Posterior vena cava (tissue), 2 donors: ENCODE measurements around the gene RRBP1. TPM values are rescaled to one million over a fixed set of nuclear protein-coding genes. Genes with fewer than 3 reads are reported as not detected.
A peak's percentile ranks its signal among the peaks of the same experiment; 100 is the strongest.

Experiments
- DNase-seq: peaks from one replicate; pipeline ENCODE4 v3.0.0-alpha.2; 2020; ENCODE audit warnings: low spot score
- intact Hi-C, 2 donors: fragments of 100-400 bp; cut with DNase I; formaldehyde crosslinking; loops; one replicate each; pipeline versions ENCODE4 v1.14.1 to v1.14.2; 2022 to 2023
- long read RNA-seq, 2 donors: library from polyadenylated mRNA; unstranded; transcript quantifications; one replicate each; pipeline ENCODE4 v2.0.0, GENCODE V29; 2020 to 2021
- total RNA-seq, 2 donors: library from RNA; stranded (reverse); fragmentation: NEBNext Ultra II Directional; extraction: Animal tissue kit (Norgen Biotek cat#: 25700); gene quantifications; one replicate each; pipeline ENCODE4 v1.2.1, GENCODE V29; 2021
- donor health status: DM: yes; HTN: yes; CAD: no.
- donor health status: DM: yes; HTN: yes; CAD: no.

RRBP1 gene, protein sequence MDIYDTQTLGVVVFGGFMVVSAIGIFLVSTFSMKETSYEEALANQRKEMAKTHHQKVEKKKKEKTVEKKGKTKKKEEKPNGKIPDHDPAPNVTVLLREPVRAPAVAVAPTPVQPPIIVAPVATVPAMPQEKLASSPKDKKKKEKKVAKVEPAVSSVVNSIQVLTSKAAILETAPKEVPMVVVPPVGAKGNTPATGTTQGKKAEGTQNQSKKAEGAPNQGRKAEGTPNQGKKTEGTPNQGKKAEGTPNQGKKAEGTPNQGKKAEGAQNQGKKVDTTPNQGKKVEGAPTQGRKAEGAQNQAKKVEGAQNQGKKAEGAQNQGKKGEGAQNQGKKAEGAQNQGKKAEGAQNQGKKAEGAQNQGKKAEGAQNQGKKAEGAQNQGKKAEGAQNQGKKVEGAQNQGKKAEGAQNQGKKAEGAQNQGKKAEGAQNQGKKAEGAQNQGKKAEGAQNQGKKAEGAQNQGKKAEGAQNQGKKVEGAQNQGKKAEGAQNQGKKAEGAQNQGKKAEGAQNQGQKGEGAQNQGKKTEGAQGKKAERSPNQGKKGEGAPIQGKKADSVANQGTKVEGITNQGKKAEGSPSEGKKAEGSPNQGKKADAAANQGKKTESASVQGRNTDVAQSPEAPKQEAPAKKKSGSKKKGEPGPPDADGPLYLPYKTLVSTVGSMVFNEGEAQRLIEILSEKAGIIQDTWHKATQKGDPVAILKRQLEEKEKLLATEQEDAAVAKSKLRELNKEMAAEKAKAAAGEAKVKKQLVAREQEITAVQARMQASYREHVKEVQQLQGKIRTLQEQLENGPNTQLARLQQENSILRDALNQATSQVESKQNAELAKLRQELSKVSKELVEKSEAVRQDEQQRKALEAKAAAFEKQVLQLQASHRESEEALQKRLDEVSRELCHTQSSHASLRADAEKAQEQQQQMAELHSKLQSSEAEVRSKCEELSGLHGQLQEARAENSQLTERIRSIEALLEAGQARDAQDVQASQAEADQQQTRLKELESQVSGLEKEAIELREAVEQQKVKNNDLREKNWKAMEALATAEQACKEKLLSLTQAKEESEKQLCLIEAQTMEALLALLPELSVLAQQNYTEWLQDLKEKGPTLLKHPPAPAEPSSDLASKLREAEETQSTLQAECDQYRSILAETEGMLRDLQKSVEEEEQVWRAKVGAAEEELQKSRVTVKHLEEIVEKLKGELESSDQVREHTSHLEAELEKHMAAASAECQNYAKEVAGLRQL (N-terminal part only)
- 100 to 1,000 TPM; 128 TPM for total RNA-seq
- long read RNA-seq, donor 1, full-length matches to known transcripts: 13 of 60 reads
- long read RNA-seq, donor 1, partial matches to known transcripts: 34 of 60 reads
- long read RNA-seq, donor 1, other reads (novel, unspliced or antisense): 13 of 60 reads
- long read RNA-seq, donor 2, full-length matches to known transcripts: 6 of 107 reads
- long read RNA-seq, donor 2, partial matches to known transcripts: 92 of 107 reads
- long read RNA-seq, donor 2, other reads (novel, unspliced or antisense): 9 of 107 reads

DNA sequence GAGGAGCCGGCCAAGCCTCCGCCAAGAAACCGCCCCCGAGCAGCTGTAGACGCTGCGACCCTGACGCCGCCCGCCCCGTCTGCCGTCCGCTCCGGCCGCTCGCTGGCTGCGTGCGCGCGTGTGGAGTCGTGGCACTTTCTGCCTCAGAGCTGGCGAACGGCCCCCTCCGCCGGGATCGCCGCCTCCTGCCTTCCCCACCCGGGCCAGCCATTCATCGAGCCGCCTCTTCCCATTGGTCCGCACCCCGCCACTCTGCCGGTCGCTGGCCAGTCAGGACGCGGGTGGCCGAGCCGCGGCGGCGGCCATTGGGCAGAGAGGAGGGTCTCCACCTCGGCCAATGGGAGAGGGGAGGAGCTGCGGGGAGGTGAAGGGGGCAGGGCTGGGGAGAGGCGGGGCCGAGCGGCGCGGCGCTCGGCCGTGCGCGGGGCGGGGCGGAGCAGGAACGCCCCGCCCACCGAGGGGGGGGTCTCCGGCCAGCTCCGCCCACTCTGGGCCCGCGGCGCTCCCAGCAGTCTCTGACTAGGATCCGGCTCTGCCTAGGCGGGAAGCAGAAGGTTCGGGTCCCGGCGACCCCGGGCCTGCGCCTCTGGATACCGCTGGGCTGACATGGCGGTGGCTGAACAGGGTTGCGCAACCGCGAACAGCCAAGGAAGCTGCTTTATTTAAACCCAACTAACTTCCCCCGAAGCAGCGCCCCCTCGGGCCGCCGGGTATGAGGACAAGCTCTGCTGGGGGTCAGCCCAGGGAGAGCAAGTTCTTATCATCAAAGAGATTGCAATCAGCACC is at the start of gene RRBP1:
TSS of gene RRBP1 (minus strand) at position 140 of the 786 bp plus-strand sequence. CDS start 21,735 bp downstream, outside the sequence.
- DNase-seq: peak; percentile 100
- intact Hi-C loops: loop anchor here in 1 of 2 donors (5.0 kb wide), 1 partner anchor 215 kb away; no protein-coding TSS in a partner anchor

DNA sequence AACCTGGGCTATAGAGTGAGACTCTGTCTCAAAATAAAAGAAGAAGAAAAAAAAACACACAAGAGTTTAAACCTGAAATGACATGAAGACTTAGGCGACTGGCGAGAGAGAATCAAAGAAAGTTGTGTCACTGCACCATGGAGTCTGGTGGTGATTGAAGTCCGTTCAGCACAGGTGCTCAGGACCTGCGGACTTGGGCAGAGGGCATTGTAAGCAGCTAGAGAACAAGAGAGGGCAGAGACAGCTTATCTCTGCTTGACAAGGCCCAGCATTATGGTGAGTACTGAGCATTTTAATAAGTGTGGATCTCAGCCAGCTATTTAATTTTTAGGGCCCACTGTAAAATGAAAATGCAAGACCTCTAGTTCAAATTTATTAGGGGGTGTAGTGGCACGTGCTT is 49.2 kb upstream of the RRBP1 start:
- no peak for DNase-seq
- intact Hi-C loops: no loop called here

DNA sequence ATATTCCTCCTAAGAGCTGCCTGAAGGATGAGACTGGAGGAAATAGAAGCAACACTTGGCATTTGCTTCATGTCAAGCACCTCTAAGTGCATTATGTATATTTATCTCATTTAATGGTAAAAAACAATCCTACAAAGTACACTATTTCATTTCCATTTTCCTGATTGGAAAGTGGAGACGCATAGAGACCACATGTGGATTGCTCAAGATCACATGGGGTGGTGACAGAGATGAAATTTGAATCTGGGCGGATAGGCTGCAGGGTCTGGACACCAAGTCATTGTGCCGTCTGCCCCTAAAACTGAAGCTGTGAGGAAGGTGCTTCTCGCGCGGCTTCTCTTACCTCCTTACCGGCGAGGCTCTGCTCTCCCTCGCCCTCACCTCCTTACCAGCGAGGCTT is 48.0 kb upstream of the RRBP1 start:
- DNase-seq: no peak
- intact Hi-C loops: no loop called here

DNA sequence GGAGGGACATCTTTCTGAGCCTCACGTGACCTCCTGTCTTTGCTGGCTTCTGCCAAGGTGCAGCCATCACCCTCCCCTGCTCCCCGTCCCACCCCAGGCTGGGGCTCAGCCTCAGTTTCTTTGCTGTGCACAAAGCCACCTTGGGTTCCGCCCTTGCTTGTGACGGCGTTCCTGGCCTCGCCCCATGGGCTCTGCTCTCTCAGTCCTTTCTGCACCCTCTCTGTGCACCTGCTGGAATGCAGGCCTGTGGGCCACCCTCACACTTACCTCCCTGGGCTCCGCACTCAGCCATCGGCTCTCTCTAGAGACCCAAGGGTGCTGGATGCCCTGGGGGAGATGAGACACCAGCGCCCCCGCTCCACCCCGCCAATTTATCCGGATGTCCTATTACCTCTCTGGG is 46.0 kb upstream of the RRBP1 start:
- intact Hi-C loops: no loop called here

DNA sequence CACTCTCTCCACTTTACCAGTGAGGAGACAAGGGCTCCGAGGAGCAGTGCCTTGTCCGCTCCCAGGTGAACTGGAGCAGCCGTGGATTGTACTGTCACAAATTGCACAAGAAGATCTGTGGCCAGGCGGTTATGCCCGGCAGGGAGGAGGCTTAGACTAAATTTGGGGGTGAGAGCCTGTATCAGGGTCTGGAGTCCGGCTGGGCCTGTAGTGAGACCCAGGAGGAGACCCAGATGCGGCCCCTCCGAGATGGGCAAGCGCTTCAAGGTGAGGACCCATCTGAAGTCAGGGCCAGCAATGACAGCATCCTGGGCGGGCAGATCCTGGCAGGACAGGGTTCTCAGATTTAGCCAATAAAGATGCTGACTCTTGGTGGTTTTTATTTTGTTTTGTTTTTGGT is 45.3 kb upstream of the RRBP1 start:
- peak; percentile 76 for DNase-seq

More for the DNA sequence above, 46.0 kb upstream of the RRBP1 start:
- DNase-seq: no peak

DNA sequence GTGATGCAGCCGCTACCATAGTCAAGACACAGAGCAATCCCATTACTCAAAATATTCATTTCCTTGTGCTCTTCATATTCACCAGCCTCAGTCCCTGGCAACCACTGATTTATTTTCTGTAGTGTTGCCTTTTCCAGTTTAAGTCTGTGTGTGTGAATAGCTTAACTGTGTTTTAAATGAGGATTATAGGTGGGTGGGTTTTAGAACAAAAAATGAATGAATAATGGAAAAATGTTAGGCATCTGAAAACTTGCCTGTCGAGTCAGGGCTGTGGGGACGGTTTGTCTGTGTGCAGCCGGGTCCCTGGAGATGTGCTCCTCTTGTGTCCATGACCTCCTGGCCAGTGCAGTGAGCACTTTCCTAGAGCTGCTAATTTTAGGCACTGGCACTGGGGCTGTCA is 44.9 kb upstream of the RRBP1 start:
- intact Hi-C loops: no loop called here
- DNase-seq: no peak

More for the DNA sequence above, 45.3 kb upstream of the RRBP1 start:
- intact Hi-C loops: no loop called here

DNA sequence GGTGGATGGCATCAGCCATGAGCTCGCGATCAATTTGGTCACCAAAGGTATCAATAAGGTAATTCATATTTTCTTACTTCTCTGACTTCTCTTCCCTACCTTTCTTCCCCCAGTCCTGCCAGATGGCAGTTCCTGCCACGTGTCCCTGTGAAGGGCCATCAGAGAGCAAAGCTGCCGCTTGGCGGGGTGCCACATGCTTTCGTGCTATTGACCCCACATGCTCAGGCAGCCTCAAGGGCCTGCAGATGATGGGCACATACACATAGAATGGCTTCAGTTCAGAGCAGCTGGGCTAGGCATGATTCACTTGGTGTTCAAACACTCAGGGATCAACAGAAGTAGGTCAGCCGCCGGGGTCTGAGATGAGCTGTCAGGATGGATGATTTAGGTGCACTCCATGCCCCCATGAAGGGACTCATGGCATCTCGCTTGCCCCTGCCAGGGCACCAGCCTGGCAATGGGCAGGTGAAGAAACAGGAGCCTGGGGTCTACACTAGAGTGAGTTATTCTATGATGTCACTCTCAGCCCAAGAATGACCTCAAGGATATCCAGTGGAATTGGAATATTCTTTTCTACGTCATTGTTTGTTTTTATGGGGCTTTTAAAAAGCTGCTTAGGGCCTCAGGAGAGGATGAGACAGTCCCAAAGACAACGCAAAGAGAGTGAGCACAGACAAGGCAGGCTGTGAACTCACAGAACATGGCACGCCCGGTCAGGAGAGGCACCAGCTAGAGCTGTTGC is 43.2 kb upstream of the RRBP1 start:
- peak; percentile 69 for DNase-seq
- intact Hi-C loops: no loop called here

DNA sequence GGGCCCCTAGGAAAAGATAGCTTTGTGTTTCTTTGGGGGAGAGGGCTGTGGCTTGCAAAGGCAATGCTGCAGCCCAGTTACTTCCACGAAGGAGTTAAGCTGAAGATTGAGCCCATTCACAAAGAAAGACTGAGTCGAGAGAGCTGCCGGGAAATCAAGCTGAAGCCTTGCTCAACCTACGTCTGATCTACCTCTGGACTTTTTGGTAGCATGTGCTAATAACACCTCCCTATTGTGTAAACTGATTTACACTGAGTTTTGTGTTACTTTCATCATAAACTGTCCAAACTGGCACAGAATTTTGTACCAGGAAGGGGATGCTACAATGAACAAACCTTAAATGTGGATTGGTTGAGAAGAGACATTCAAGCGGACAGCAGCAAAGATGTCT is 41.3 kb upstream of the RRBP1 start:
- intact Hi-C loops: no loop called here
- no peak for DNase-seq

DNA sequence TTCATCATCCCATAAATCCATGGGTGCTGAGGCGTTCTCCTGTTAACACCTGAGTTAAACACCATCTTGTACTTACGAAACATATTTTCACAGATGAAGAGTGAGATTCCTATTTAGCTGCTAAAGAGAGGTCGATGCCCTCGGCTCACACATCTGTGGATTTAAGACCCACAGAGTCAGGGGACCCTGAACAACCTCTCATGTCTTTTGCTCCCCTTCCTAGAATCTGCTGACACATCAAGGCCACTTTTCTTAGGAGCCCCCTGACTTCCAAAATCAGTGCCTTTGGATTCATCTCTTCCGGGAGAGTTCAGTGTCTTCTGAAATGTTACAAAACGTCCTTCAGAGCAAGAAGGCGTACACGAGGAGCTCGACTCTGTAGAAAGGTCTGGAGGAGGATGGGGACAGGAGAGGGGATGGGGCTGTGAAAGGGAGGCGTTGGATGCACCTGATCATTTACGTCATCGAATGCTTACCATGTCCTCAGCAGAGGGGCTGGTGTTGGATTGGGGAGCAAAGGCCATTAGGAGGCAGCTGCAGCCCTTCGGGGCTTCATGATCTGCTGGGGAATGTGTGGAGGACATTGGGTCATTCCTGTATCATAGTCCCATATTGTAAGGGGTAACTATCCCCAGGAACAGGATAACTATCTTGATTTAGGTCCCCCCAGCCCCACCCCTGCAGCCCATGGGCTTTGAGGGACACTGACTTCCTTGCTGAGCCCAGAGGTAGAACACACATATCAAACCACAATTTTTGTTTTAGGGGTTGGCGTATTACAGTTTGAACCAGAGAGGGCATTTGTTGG is 40.7 kb upstream of the RRBP1 start:
- intact Hi-C loops: no loop called here
- DNase-seq: peak; percentile 50

DNA sequence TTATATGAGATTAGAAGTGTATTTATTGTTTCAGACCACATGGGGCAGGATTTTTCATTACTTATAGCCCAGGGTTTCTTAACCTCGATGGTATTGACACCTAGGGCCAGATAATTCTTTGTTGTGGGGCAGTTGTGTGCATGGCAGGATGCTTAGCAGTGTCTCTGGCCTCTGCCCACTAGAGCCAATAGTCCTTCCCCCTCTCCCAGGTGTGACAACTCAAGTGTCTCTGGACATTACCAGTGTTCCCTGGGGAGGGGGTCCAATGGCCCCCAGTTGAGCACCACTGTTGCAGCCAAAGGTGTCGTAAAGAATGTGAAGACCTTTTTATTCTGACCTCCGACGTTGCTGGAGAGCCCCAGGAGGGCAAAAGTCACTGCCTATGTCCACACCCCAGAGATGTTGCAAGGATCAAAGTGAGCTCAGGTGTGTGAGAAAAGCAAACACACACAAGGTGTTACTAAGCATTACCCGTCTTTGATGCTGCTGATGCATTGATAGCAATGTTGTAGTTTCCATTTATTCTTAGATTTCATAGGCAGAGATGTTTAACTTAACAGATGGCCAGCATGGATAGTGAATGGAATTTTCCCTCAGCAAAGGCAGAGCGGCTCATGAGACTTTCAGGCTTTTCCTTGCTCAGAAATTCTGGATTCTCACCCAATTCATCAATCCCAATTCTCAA is 39.9 kb upstream of the RRBP1 start:
- peak; percentile 51 for DNase-seq
- intact Hi-C loops: no loop called here

DNA sequence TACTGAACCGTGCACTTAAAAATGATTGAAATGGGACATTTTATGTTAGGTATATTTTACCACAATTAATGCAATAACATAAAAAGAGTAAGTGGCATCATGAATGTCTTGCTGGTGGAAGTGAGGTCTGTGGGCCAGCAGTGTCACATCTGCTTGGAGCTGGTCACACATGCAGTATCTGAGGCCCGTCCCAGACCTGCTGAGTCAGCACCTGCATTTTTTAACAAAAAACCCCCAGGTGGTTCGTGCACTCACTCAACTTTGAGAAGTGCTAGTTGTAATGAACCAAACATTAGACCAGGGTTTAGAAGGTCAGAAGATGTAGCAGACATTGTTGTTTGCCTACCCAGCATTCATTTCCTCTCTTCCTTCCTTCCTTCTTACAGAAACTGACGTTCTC is 38.7 kb upstream of the RRBP1 start:
- DNase-seq: no peak
- intact Hi-C loops: no loop called here

DNA sequence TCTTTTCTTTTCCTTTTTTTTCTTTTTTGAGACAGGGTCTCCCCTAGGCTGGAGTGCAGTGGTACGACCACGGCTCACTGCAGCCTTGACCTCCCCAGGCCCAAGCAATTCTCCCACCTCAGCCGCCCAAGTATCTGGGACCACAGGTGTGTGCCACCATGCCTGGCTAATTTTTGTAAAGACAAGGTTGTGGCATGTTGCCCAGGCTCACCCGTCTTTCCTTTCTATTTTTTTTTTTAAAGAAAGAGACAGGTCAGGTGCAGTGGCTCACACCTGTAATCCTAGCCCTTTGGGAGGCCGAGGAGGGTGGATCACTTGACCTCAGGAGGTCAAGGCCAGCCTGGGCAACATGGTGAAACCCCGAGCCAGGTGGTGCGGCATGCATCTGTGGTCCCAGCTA is 34.3 kb upstream of the RRBP1 start:
- no peak for DNase-seq
- intact Hi-C loops: no loop called here

DNA sequence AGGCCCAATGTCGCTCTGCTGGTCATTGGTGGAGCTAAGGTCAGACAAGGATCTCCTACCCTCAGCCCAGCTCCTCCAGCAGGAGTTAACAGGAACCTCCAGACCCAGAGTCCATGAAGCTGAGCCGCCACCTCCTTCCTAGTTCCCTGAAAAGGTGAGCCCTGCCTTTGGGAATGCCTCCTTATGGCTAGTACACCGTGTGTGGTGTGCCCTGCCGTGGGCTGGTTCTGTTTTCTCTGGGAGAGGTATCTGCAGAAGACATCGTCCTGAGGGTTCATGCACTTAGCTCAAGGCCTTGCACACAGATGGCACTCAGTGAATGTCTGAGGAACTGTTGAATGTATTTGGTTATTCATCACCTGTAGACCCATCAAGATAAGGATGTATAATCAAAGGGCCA is 33.0 kb upstream of the RRBP1 start:
- DNase-seq: no peak

DNA sequence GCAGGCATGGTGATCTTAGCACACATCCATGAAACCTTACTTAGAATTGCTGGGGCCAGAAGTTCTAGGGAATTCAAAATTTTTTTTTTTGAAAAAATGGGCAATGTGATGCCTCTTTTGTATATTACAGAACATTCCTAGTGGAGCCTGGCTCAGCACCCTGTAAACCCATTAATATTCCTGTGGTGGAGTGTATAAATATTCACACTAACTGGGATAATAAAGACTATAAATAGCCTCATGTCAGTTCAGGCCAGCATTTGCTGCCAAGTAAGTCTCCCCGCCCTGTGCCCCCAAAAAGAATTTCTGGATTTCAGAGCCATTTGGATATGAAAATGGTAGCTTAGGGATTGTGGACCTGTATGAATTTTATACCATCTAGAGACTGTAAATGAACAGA is 32.6 kb upstream of the RRBP1 start:
- intact Hi-C loops: no loop called here
- DNase-seq: no peak

More for the DNA sequence above, 33.0 kb upstream of the RRBP1 start:
- intact Hi-C loops: no loop called here

DNA sequence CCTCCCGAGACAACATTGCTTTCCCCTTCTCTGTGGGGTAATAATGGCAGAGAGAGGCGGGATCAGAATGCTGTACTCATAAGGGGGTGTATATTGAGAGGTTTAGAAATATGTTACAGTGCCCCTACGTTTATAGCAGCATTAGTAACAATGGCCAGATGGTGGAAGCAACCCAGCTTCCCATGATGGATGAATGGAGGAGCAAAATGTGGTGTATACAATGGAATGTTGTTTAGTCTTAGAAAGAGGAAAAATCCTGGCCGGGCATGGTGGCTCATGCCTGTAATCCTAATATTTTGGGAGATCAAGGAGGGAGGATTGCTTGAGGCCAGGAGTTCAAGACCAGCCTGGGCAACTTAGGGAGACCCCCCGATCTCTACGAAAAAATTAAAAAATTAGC is 30.7 kb upstream of the RRBP1 start:
- DNase-seq: no peak
- intact Hi-C loops: no loop called here

DNA sequence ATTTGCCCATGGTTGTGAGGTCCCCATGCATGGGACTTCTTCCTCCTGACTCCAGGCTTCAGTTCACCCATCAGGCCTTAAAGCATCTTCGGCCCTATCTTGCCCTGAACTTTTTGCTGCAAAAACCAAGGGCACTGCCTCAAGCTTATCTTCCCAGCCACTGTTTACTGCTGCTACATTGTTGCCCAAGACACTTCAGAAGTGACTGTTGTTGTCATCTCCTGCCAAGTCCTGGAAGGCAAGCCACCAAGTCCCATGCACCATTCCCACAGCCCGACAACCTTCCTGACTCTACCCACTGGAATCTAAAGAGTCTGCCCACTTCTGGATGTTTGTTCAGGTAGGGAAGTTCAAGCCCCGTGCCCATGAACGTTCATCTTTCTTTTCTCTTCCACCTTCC is 30.2 kb upstream of the RRBP1 start:
- no peak for DNase-seq
- intact Hi-C loops: no loop called here
